GM12878 (cell line): ENCODE results near the gene CHMP6. TPM values are rescaled to one million over a fixed set of nuclear protein-coding genes. Genes with fewer than 3 reads are reported as not detected.
A peak's percentile ranks its signal among the peaks of the same experiment; 100 is the strongest.

Experiments
- ATAC-seq: fragments of 200-7000 bp; cut with Tn5 transposase; 3 replicates; pipeline ENCODE4 v1.9.1; 2020; ENCODE audit warnings: mild to moderate bottlenecking, moderate library complexity
- BruUV-seq: library from RNA; stranded (reverse); fragments of 400-500 nt; replicated peaks from 2 replicates; lab custom pipeline; 2021; lab: Mats Ljungman, UMichigan
- CTCF ChIA-PET: fragments of 300-600 bp; sonication (Branson Sonifier 250); formaldehyde crosslinking; extraction: SDS; loops from one replicate; lab custom pipeline; 2021; ENCODE audit warnings: inconsistent platforms; lab: Yijun Ruan, JAX
- POLR2A ChIA-PET: fragments of 350-600 bp; formaldehyde crosslinking; extraction: SDS; loops from one replicate; lab custom pipeline; 2021; ENCODE audit warnings: inconsistent platforms; lab: Charles Lee
- RAD21 ChIA-PET: fragments of 300-600 bp; sonication (Branson Sonifier 250); formaldehyde crosslinking; loops from one replicate; lab custom pipeline; 2023; ENCODE audit warnings: antibody characterized with exemption; ENCODE audit not compliant: unreplicated experiment; lab: Charles Lee
- SMC1A ChIA-PET: fragments of 300-600 bp; sonication (Branson Sonifier 250); formaldehyde crosslinking; loops from one replicate; lab custom pipeline; 2023; ENCODE audit not compliant: unreplicated experiment, uncharacterized antibody; lab: Charles Lee
- DNase-seq: peaks from one replicate; pipeline ENCODE4 v3.0.0-alpha.2; 2011; ENCODE audit warnings: low read depth, low spot score
- FAIRE-seq: peaks from 3 replicates; lab custom pipeline; 2011; peaks lifted over from hg19 to GRCh38; lab: Jason Lieb, UNC
- H2AFZ ChIP-seq: 2 replicates; pipeline ENCODE4 v1.6.0; 2011; ENCODE audit warnings: low read depth, low read length, control low read depth; ENCODE audit not compliant: control insufficient read depth
- H3K27ac ChIP-seq: 2 replicates; pipeline ENCODE4 v1.5.1; 2011; ENCODE audit warnings: control low read depth; ENCODE audit not compliant: control insufficient read depth, insufficient read depth
- H3K27me3 ChIP-seq, 2 experiments: replicated peaks in 1 of 2; 2 replicates each; pipeline versions ENCODE4 v1.6.0 to v1.6.1; 2011; ENCODE audit warnings: low read length in 1 of 2; ENCODE audit not compliant: control insufficient read depth in 2 of 2, insufficient read depth in 2 of 2
- H3K36me3 ChIP-seq, 2 experiments: 2 replicates each; pipeline ENCODE4 v1.5.1; 2011; ENCODE audit warnings: low read length in 1 of 2; ENCODE audit not compliant: control insufficient read depth in 2 of 2, insufficient read depth in 2 of 2
- H3K4me1 ChIP-seq: 2 replicates; pipeline ENCODE4 v1.6.1; 2011; ENCODE audit warnings: mild to moderate bottlenecking, low read length, moderate library complexity, mixed read lengths; ENCODE audit not compliant: control insufficient read depth, insufficient read depth
- H3K4me2 ChIP-seq: 2 replicates; pipeline ENCODE4 v1.6.0; 2011; ENCODE audit warnings: control low read depth; ENCODE audit not compliant: control insufficient read depth, insufficient read depth
- H3K4me3 ChIP-seq: fragments of 200-600 bp; sonication (generic); 2 replicates; pipeline ENCODE4 v1.5.1; 2016
- H3K79me2 ChIP-seq: 2 replicates; pipeline ENCODE4 v1.6.0; 2011; ENCODE audit warnings: low read length; ENCODE audit not compliant: control insufficient read depth, insufficient read depth
- H3K9ac ChIP-seq: 2 replicates; pipeline ENCODE4 v1.8.0; 2011; ENCODE audit warnings: low read length, control low read depth, mixed read lengths; ENCODE audit not compliant: control insufficient read depth, insufficient read depth
- H3K9me3 ChIP-seq: replicated peaks from 3 replicates; pipeline ENCODE4 v1.5.1; 2011; ENCODE audit warnings: mild to moderate bottlenecking, low read length; ENCODE audit not compliant: control insufficient read depth, insufficient read depth
- H4K20me1 ChIP-seq: 2 replicates; pipeline ENCODE4 v1.6.0; 2011; ENCODE audit not compliant: control insufficient read depth, insufficient read depth
- CEBPZ ChIP-seq: fragments of 150-350 bp; IDR thresholded peaks from 2 replicates; pipeline ENCODE4 v1.6.1; 2016; ENCODE audit warnings: low read depth, low read length
- DPF2 ChIP-seq: fragments of 450-650 bp; IDR thresholded peaks from 2 replicates; pipeline ENCODE4 v1.6.1; 2017; ENCODE audit warnings: mild to moderate bottlenecking
- JUNB ChIP-seq: IDR thresholded peaks from 2 replicates; pipeline ENCODE4 v1.6.1; 2016; ENCODE audit warnings: antibody characterized with exemption, mild to moderate bottlenecking
- KDM1A ChIP-seq: fragments of 200-600 bp; sonication (generic); IDR thresholded peaks from 2 replicates; pipeline ENCODE4 v1.6.1; 2016; ENCODE audit warnings: borderline replicate concordance
- NFYA ChIP-seq: IDR thresholded peaks from 2 replicates; pipeline ENCODE4 v1.6.1; 2011; ENCODE audit warnings: low read depth, mild to moderate bottlenecking, low read length, improper control_type of control experiment, borderline replicate concordance
- NFYB ChIP-seq: IDR thresholded peaks from 2 replicates; pipeline ENCODE4 v1.6.1; 2011; ENCODE audit warnings: low read depth, mild to moderate bottlenecking, low read length, improper control_type of control experiment, moderate library complexity; ENCODE audit not compliant: insufficient read depth
- NR2F1 ChIP-seq: fragments of 450-650 bp; conservative IDR thresholded peaks from 2 replicates; pipeline ENCODE4 v1.6.1; 2017; ENCODE audit warnings: mild to moderate bottlenecking
- POLR2A ChIP-seq: IDR thresholded peaks from 2 replicates; pipeline ENCODE4 v1.6.1; 2011; ENCODE audit warnings: low read depth, mild to moderate bottlenecking, low read length
- RAD21 ChIP-seq: IDR thresholded peaks from 2 replicates; pipeline ENCODE4 v1.6.1; 2011; ENCODE audit warnings: mild to moderate bottlenecking, low read depth, low read length, moderate library complexity; ENCODE audit not compliant: insufficient read depth
- SMARCA5 ChIP-seq: fragments of 450-650 bp; IDR thresholded peaks from 2 replicates; pipeline ENCODE4 v1.6.1; 2017; ENCODE audit warnings: mild to moderate bottlenecking
- STAT1 ChIP-seq: fragments of 450-650 bp; conservative IDR thresholded peaks from 2 replicates; pipeline ENCODE4 v1.6.1; 2014; ENCODE audit warnings: antibody characterized with exemption, mild to moderate bottlenecking
- TBL1XR1 ChIP-seq: IDR thresholded peaks from 2 replicates; pipeline ENCODE4 v1.6.1; 2012; ENCODE audit warnings: low read depth, low read length, improper control_type of control experiment
- ZBTB4 ChIP-seq: fragments of 450-650 bp; formaldehyde crosslinking; IDR thresholded peaks from 2 replicates; pipeline ENCODE4 v1.4.0; 2022; ENCODE audit warnings: mild to moderate bottlenecking, moderate library complexity
- ZNF217 ChIP-seq: fragments of 450-650 bp; IDR thresholded peaks from 2 replicates; pipeline ENCODE4 v1.6.1; 2017; ENCODE audit warnings: antibody characterized with exemption, mild to moderate bottlenecking
- ZNF622 ChIP-seq: fragments of 450-650 bp; IDR thresholded peaks from 2 replicates; pipeline ENCODE4 v1.6.1; 2017; ENCODE audit warnings: mild to moderate bottlenecking, inconsistent platforms
- ZSCAN29 ChIP-seq: fragments of 450-650 bp; IDR thresholded peaks from 2 replicates; pipeline ENCODE4 v1.6.1; 2017; ENCODE audit warnings: mild to moderate bottlenecking, moderate library complexity
- WGBS: methylation state at CpG from one replicate; pipeline ENCODE4 v1.1.6; 2016; ENCODE audit warnings: low lambda C conversion rate; ENCODE audit not compliant: insufficient replicate concordance, insufficient coverage; ENCODE audit errors: missing lambda C conversion rate; 5-methylcytosine and 5-hydroxymethylcytosine counted together
- in situ Hi-C: fragments of 300-500 bp; cut with MboI; formaldehyde crosslinking; loops from 9 replicates; pipeline ENCODE4 v1.14.3; 2018; ENCODE audit warnings: mixed read lengths
- intact Hi-C: fragments of 100-400 bp; cut with micrococcal nuclease; formaldehyde crosslinking; loops from one replicate; pipeline ENCODE4 v1.14.2; 2022; ENCODE audit not compliant: unreplicated experiment
- polyA plus RNA-seq, 11 experiments: library from polyadenylated mRNA; depleted of rRNA in 4 of 11; unstranded in 6 of 11; stranded (reverse) in 5 of 11; fragments of >200 nt; fragmentation: Nextera tagmentation in 4 of 11; fragmentation: Illumina TruSeq in 1 of 11; extraction: Ambion mirVana in 4 of 11; extraction: Trizol in 1 of 11; gene quantifications; 1 replicate in 1 of 11; 2 replicates in 10 of 11; pipeline versions ENCODE4 v1.2.1 to v1.2.3, GENCODE V29; 2011 to 2016; ENCODE audit warnings: inconsistent platforms in 2 of 11, missing spikeins in 2 of 11, low read depth in 1 of 11
- total RNA-seq, 4 experiments: library from RNA; depleted of rRNA in 3 of 4; stranded (reverse); fragments of >200 nt in 3 of 4; fragmentation: Illumina TruSeq in 1 of 4; extraction: Trizol in 1 of 4; gene quantifications; 2 replicates each; pipeline versions ENCODE4 v1.2.1 to v1.2.3, GENCODE V29; 2013 to 2021

Gene CHMP6
- total and polyA plus RNA-seq, 10 of the 15 experiments (the other 5 are each of a cell fraction or from before 2014, with no cell fraction given), result 0.21 to 37.9 (median 14.7) TPM

- TF ChIP-seq CEBPZ (no peak), ZNF622 (no peak), TBL1XR1 (no peak), POLR2A (no peak), RAD21 (no peak)
Observed at GRCh38 chr17:80980397-80981061, 11.1 kb upstream of the CHMP6 start (continued).

GRCh38 chr17:80981062-80981902, 10.4 kb upstream of the CHMP6 start:
- SMC1A ChIA-PET, result no interaction called here
- CTCF ChIA-PET, result interaction anchor here (0.9 to 2.1 kb wide), 3 partner anchors 10 to 553 kb away, joined by 3 to 6 read pairs (median 6); no protein-coding TSS in a partner anchor
- RAD21 ChIA-PET, result interaction anchor here (1.0 kb wide), 1 partner anchor 554 kb away, joined by 3 read pairs; no protein-coding TSS in a partner anchor
- TF ChIP-seq ZNF217 (no peak), ZBTB4 (CRISPR knock-in tag) (no peak), ZSCAN29 (no peak), NFYB (no peak), JUNB (no peak), NR2F1 (peak; percentile 32; the same call in 1 of the 2 replicates), STAT1 (no peak), KDM1A (no peak), SMARCA5 (0 out of 2 replicates have a peak, but pooled peaks have one; percentile 41), DPF2 (peak; percentile 31; the same call in 1 of the 2 replicates), NFYA (no peak)

More at GRCh38 chr17:80981062-80981902, 10.4 kb upstream of the CHMP6 start:
- Histone ChIP-seq H3K36me3 (no peaks in the 10 kb centered on the region), H3K27me3 (peaks cover 0 to 3% of the 10 kb centered on the region in 2 experiments; a peak in 1 of 4 replicates), H3K4me1 (no peaks in the 10 kb centered on the region), H3K9ac (no peak overlapping the region), H3K9me3 (no peaks in the 10 kb centered on the region), H3K4me3 (no peak overlapping the region), H3K27ac (no peak overlapping the region), H2AFZ (no peak overlapping the region), H4K20me1 (no peaks in the 10 kb centered on the region), H3K4me2 (no peak overlapping the region), H3K79me2 (no peaks in the 10 kb centered on the region)
- POLR2A ChIA-PET, result no interaction called here
- ATAC-seq (peak; percentile 90), DNase-seq (no peak), FAIRE-seq (no peak)
- no TSS peak for BruUV-seq
- in situ Hi-C loops, result loop anchor here (5.0 kb wide), 1 partner anchor 554 kb away; no protein-coding TSS in a partner anchor
- WGBS, result 18% methylated on average over 20 of the region's 65 CpGs
- intact Hi-C loops, result loop anchor here (2.0 to 5.0 kb wide), 2 partner anchors 404 to 554 kb away; no protein-coding TSS in a partner anchor
